Measurements from ENCODE around the gene PRDX1.

The PRDX1 gene

GRCh38 chr1:45510972-45511527, 10.6 kb downstream of the PRDX1 start:
- no peak for DNase-seq
- H3K27ac ChIP-seq = no peak overlapping the region
- no peaks in the 10 kb centered on the region for H3K9me3 ChIP-seq (ENCODE audit: severe bottlenecking)
- no peaks in the 10 kb centered on the region for H3K27me3 ChIP-seq (ENCODE audit: insufficient read depth, low read depth, severe bottlenecking)
- TF ChIP-seq CTCF (IDR thresholded peaks at IDR 0.05; ENCODE audit: low read depth, low read length) = no peak
- no peak overlapping the region for H3K4me3 ChIP-seq (ENCODE audit: low read depth, low read length)
- peaks cover 78% of the 10 kb centered on the region for H3K36me3 ChIP-seq

GRCh38 chr1:45510036-45510971, 11.4 kb downstream of the PRDX1 start:
- Histone ChIP-seq H3K4me3 (ENCODE audit: low read depth, low read length) (no peak overlapping the region), H3K9me3 (ENCODE audit: severe bottlenecking) (no peaks in the 10 kb centered on the region), H3K27ac (no peak overlapping the region), H3K36me3 (peaks cover 71% of the 10 kb centered on the region), H3K27me3 (ENCODE audit: insufficient read depth, low read depth, severe bottlenecking) (no peaks in the 10 kb centered on the region)
- TF ChIP-seq CTCF (IDR thresholded peaks at IDR 0.05; ENCODE audit: low read depth, low read length) = no peak
- no peak for DNase-seq

GRCh38 chr1:45508295-45509151, 13.2 kb downstream of the PRDX1 start:
- no peak overlapping the region for H3K4me3 ChIP-seq (ENCODE audit: low read depth, low read length)
- no peaks in the 10 kb centered on the region for H3K27me3 ChIP-seq (ENCODE audit: insufficient read depth, low read depth, severe bottlenecking)
- H3K36me3 ChIP-seq = peaks cover 53% of the 10 kb centered on the region
- no peak overlapping the region for H3K27ac ChIP-seq
- no peak for TF ChIP-seq CTCF (IDR thresholded peaks at IDR 0.05; ENCODE audit: low read depth, low read length)
- DNase-seq = no peak
- H3K9me3 ChIP-seq (ENCODE audit: severe bottlenecking) = no peaks in the 10 kb centered on the region

- Histone ChIP-seq H3K27ac (no peak overlapping the region), H3K9me3 (ENCODE audit: severe bottlenecking) (no peaks in the 10 kb centered on the region), H3K4me3 (ENCODE audit: low read depth, low read length) (no peak overlapping the region), H3K36me3 (peaks cover 48% of the 10 kb centered on the region), H3K27me3 (ENCODE audit: insufficient read depth, low read depth, severe bottlenecking) (no peaks in the 10 kb centered on the region)
- DNase-seq = no peak
- no peak for TF ChIP-seq CTCF (IDR thresholded peaks at IDR 0.05; ENCODE audit: low read depth, low read length)
Measured at GRCh38 chr1:45507893-45508292, 13.8 kb downstream of the PRDX1 start.

GRCh38 chr1:45507195-45507594, 14.5 kb downstream of the PRDX1 start:
- H3K36me3 ChIP-seq = peaks cover 44% of the 10 kb centered on the region
- DNase-seq = no peak
- no peak overlapping the region for H3K4me3 ChIP-seq (ENCODE audit: low read depth, low read length)
- H3K27ac ChIP-seq = no peak overlapping the region
- no peaks in the 10 kb centered on the region for H3K27me3 ChIP-seq (ENCODE audit: insufficient read depth, low read depth, severe bottlenecking)
- no peak for TF ChIP-seq CTCF (IDR thresholded peaks at IDR 0.05; ENCODE audit: low read depth, low read length)
- H3K9me3 ChIP-seq (ENCODE audit: severe bottlenecking) = no peaks in the 10 kb centered on the region
